ENCODE data around the gene BHLHE40.
"Not testable (repeated sequence)": the region's sequence is repeated elsewhere in the genome, so short reads cannot be mapped to it uniquely, and the experiment has no call there.

BHLHE40 gene

GRCh38 chr3:4959180-4959579 is 20.1 kb upstream of the BHLHE40 start:
- no peak for TF ChIP-seq EZH2phosphoT487 (conservative IDR thresholded peaks at IDR 0.05; ENCODE audit: low read length)
- no peak for TF ChIP-seq CTCF (IDR thresholded peaks at IDR 0.05; ENCODE audit: insufficient read depth, low read length, poor library complexity, severe bottlenecking)
- Histone ChIP-seq H3K9ac (ENCODE audit: low read length) (no peak overlapping the region), H3K79me2 (ENCODE audit: insufficient read depth, low read length) (no peaks in the 10 kb centered on the region)

GRCh38 chr3:4961865-4962264 is 17.4 kb upstream of the BHLHE40 start:
- H3F3A ChIP-seq (ENCODE audit: insufficient read depth); H3K36me3 ChIP-seq (ENCODE audit: low read length); H4K20me1 ChIP-seq (ENCODE audit: low read depth, low read length); H2AFZ ChIP-seq (ENCODE audit: low read depth, low read length, severe bottlenecking); H3K9me3 ChIP-seq (ENCODE audit: insufficient read depth, low read length); H3K27me3 ChIP-seq (ENCODE audit: low read length); H3K9ac ChIP-seq (ENCODE audit: low read length); H3K4me3 ChIP-seq (ENCODE audit: insufficient read depth, low read length, poor library complexity, severe bottlenecking); H3K27ac ChIP-seq (ENCODE audit: low read depth, low read length); H3K4me2 ChIP-seq (ENCODE audit: low read depth, low read length, poor library complexity, severe bottlenecking); H3K79me2 ChIP-seq (ENCODE audit: insufficient read depth, low read length); H3K9me2 ChIP-seq (replicated peaks; ENCODE audit: insufficient read depth, low read length): not testable (repeated sequence)

More at GRCh38 chr3:4959180-4959579, 20.1 kb upstream of the BHLHE40 start:
- Histone ChIP-seq H3F3A (ENCODE audit: insufficient read depth) (no peaks in the 10 kb centered on the region), H3K4me2 (ENCODE audit: low read depth, low read length, poor library complexity, severe bottlenecking) (no peak overlapping the region), H2AFZ (ENCODE audit: low read depth, low read length, severe bottlenecking) (no peak overlapping the region), H3K9me2 (replicated peaks; ENCODE audit: insufficient read depth, low read length) (no peaks in the 10 kb centered on the region), H4K20me1 (ENCODE audit: low read depth, low read length) (no peaks in the 10 kb centered on the region), H3K27ac (ENCODE audit: low read depth, low read length) (no peak overlapping the region), H3K36me3 (ENCODE audit: low read length) (no peaks in the 10 kb centered on the region), H3K4me3 (ENCODE audit: insufficient read depth, low read length, poor library complexity, severe bottlenecking) (no peak overlapping the region), H3K9me3 (ENCODE audit: insufficient read depth, low read length) (peaks cover 4% of the 10 kb centered on the region; the same call in 1 of the 2 replicates), H3K27me3 (ENCODE audit: low read length) (no peaks in the 10 kb centered on the region)

GRCh38 chr3:4963669-4964570 is 15.3 kb upstream of the BHLHE40 start:
- Histone ChIP-seq H3K4me3 (ENCODE audit: insufficient read depth, low read length, poor library complexity, severe bottlenecking) (no peak overlapping the region), H2AFZ (ENCODE audit: low read depth, low read length, severe bottlenecking) (no peak overlapping the region), H3K27me3 (ENCODE audit: low read length) (no peaks in the 10 kb centered on the region), H3F3A (ENCODE audit: insufficient read depth) (no peaks in the 10 kb centered on the region), H3K36me3 (ENCODE audit: low read length) (no peaks in the 10 kb centered on the region), H3K27ac (ENCODE audit: low read depth, low read length) (no peak overlapping the region), H3K9me3 (ENCODE audit: insufficient read depth, low read length) (peaks cover 4% of the 10 kb centered on the region; the same call in 1 of the 2 replicates), H3K9ac (ENCODE audit: low read length) (no peak overlapping the region), H3K9me2 (replicated peaks; ENCODE audit: insufficient read depth, low read length) (no peaks in the 10 kb centered on the region), H4K20me1 (ENCODE audit: low read depth, low read length) (no peaks in the 10 kb centered on the region), H3K79me2 (ENCODE audit: insufficient read depth, low read length) (no peaks in the 10 kb centered on the region), H3K4me2 (ENCODE audit: low read depth, low read length, poor library complexity, severe bottlenecking) (no peak overlapping the region)
- TF ChIP-seq EZH2phosphoT487 (conservative IDR thresholded peaks at IDR 0.05; ENCODE audit: low read length), result no peak
- no peak for TF ChIP-seq CTCF (IDR thresholded peaks at IDR 0.05; ENCODE audit: insufficient read depth, low read length, poor library complexity, severe bottlenecking)

- not testable (repeated sequence) for H3K36me3 ChIP-seq (ENCODE audit: low read length); H4K20me1 ChIP-seq (ENCODE audit: low read depth, low read length); H3K27me3 ChIP-seq (ENCODE audit: low read length); H3K4me2 ChIP-seq (ENCODE audit: low read depth, low read length, poor library complexity, severe bottlenecking); H3F3A ChIP-seq (ENCODE audit: insufficient read depth); H3K4me3 ChIP-seq (ENCODE audit: insufficient read depth, low read length, poor library complexity, severe bottlenecking); H3K9me3 ChIP-seq (ENCODE audit: insufficient read depth, low read length); H3K79me2 ChIP-seq (ENCODE audit: insufficient read depth, low read length); H2AFZ ChIP-seq (ENCODE audit: low read depth, low read length, severe bottlenecking); H3K9me2 ChIP-seq (replicated peaks; ENCODE audit: insufficient read depth, low read length); H3K27ac ChIP-seq (ENCODE audit: low read depth, low read length); H3K9ac ChIP-seq (ENCODE audit: low read length)
These were observed 13.2 kb upstream of the BHLHE40 start for GRCh38 chr3:4966006-4966405.

GRCh38 chr3:4967683-4968082 is 11.6 kb upstream of the BHLHE40 start:
- not testable (repeated sequence) for H3K79me2 ChIP-seq (ENCODE audit: insufficient read depth, low read length); H3K4me2 ChIP-seq (ENCODE audit: low read depth, low read length, poor library complexity, severe bottlenecking); H3F3A ChIP-seq (ENCODE audit: insufficient read depth); H3K27me3 ChIP-seq (ENCODE audit: low read length); H3K9me2 ChIP-seq (replicated peaks; ENCODE audit: insufficient read depth, low read length); H3K9ac ChIP-seq (ENCODE audit: low read length); H2AFZ ChIP-seq (ENCODE audit: low read depth, low read length, severe bottlenecking); H3K9me3 ChIP-seq (ENCODE audit: insufficient read depth, low read length); H3K36me3 ChIP-seq (ENCODE audit: low read length); H3K4me3 ChIP-seq (ENCODE audit: insufficient read depth, low read length, poor library complexity, severe bottlenecking); H3K27ac ChIP-seq (ENCODE audit: low read depth, low read length); H4K20me1 ChIP-seq (ENCODE audit: low read depth, low read length)

GRCh38 chr3:4971437-4971836 is 7.8 kb upstream of the BHLHE40 start:
- not testable (repeated sequence) for H3K36me3 ChIP-seq (ENCODE audit: low read length); H3K79me2 ChIP-seq (ENCODE audit: insufficient read depth, low read length); H3F3A ChIP-seq (ENCODE audit: insufficient read depth); H3K9ac ChIP-seq (ENCODE audit: low read length); H3K4me3 ChIP-seq (ENCODE audit: insufficient read depth, low read length, poor library complexity, severe bottlenecking); H3K9me2 ChIP-seq (replicated peaks; ENCODE audit: insufficient read depth, low read length); H4K20me1 ChIP-seq (ENCODE audit: low read depth, low read length); H3K4me2 ChIP-seq (ENCODE audit: low read depth, low read length, poor library complexity, severe bottlenecking); H2AFZ ChIP-seq (ENCODE audit: low read depth, low read length, severe bottlenecking); H3K27ac ChIP-seq (ENCODE audit: low read depth, low read length); H3K9me3 ChIP-seq (ENCODE audit: insufficient read depth, low read length); H3K27me3 ChIP-seq (ENCODE audit: low read length)
